Measurements from ENCODE around the gene COPE.

The COPE gene

DNA sequence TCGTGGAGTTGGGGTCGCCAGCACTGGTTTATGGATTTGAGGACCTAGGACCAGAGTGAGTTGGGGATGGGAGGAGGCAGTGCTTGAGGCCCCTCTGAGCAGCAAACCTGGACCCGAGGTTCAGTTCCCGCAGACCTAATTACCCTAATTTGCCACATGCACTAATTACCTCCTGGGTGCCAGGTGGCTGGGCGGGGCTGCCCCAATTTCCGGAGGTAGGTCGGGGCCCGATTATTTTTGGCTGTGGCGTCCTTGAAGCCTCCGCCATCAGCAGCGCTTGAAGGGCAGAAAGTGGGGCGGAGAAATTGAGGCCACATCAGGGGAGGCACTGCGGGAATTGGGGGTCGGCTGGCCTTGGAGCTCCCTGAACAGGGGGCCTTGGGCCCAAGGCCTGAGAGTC lies 27.7 kb upstream of the COPE start:
- Histone ChIP-seq H3K27ac (no peak overlapping the region), H3K4me3 (no peak overlapping the region)
- no peak for DNase-seq (ENCODE audit: low spot score)
- TF ChIP-seq, protein P1, sequence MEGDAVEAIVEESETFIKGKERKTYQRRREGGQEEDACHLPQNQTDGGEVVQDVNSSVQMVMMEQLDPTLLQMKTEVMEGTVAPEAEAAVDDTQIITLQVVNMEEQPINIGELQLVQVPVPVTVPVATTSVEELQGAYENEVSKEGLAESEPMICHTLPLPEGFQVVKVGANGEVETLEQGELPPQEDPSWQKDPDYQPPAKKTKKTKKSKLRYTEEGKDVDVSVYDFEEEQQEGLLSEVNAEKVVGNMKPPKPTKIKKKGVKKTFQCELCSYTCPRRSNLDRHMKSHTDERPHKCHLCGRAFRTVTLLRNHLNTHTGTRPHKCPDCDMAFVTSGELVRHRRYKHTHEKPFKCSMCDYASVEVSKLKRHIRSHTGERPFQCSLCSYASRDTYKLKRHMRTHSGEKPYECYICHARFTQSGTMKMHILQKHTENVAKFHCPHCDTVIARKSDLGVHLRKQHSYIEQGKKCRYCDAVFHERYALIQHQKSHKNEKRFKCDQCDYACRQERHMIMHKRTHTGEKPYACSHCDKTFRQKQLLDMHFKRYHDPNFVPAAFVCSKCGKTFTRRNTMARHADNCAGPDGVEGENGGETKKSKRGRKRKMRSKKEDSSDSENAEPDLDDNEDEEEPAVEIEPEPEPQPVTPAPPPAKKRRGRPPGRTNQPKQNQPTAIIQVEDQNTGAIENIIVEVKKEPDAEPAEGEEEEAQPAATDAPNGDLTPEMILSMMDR (IDR thresholded peaks at IDR 0.05) = no peak

DNA sequence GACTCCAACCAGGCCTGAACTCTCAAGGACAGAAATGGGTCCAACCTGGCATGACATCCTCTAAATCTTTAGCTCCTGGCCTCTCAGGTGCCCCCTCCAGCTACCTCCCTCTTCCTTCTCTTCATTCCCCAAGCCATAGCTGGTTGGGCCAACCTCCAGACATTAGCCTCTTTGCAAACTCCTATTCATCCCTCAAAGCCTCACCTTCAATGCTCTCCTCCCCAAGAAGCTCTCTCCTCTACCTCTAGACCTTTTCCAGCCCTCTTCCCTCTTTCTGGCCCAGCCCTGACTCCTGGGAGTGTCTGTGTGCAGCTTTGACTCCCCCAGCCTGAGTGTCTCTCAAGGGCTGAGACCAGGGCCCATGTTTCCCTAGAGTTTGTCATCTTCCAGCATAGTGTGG lies 27.1 kb upstream of the COPE start:
- Histone ChIP-seq H3K4me3 (no peak overlapping the region), H3K27ac (no peak overlapping the region)
- TF ChIP-seq, protein P1 (IDR thresholded peaks at IDR 0.05) = no peak
- no peak for DNase-seq (ENCODE audit: low spot score)

DNA sequence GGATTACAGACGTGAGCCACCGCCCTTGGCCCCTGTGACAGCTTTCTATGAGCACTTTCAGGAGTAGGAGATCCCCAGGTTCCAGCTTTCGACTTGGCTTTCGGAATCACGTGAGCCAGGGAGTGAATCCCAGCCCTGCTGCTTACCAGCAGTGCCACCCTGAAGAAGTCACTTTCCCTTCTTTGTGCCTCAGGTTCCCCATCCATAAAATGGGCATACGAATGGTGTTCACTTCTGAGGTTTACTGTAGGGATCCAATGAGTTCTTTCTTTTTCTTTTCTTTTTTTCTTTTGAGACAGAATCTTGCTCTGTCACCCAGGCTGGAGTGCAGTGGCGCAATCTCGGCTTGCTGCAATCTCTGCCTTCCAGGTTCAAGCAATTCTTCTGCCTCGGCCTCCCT lies 26.1 kb upstream of the COPE start:
- TF ChIP-seq, protein P1 (IDR thresholded peaks at IDR 0.05) = no peak
- no peak overlapping the region for H3K27ac ChIP-seq

DNA sequence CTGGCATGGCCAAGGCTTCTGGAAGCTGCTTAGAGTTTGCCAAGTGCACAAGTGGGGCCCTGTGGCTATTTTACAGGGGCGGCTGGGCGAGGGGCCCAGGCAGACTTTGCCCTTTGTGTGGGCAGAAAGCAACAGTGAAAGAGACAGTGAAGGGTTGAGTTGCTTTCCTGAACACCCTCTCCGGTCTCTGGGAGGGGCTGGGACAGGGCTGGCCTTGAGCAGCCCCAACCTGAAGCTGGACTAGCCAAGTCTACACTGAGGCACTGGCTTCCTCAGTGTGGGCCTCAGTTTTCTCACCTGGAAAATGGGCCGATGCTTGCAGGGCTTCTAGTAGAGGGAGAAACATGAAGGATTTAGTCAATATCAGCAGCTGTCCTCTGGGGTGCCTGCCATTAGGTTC lies 24.3 kb upstream of the COPE start:
- TF ChIP-seq, protein P1 (IDR thresholded peaks at IDR 0.05) = no peak
- Histone ChIP-seq H3K4me3 (no peak overlapping the region), H3K27ac (no peak overlapping the region)
- DNase-seq (ENCODE audit: low spot score) = no peak

More for the DNA sequence above, 26.1 kb upstream of the COPE start:
- H3K4me3 ChIP-seq = no peak overlapping the region
- no peak for DNase-seq (ENCODE audit: low spot score)

DNA sequence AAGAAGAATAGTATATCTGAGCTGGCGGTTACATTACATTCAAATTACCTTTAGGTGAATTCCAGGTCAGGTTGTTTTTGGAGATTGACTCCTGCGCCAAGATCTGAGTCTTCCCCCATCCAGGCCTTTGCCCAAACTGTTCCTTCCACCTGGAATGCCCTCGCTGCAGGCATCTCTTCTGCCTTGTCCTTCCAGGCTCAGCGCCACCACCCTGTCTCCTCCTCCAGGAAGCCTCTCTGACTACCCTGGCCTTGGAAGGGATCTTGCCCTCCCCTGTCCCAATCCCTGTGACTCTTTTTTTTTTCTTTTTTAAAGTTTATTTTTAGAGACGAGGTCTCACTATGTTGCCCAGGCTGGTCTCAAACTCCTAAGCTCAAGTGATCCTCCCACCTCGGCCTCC lies 23.5 kb upstream of the COPE start:
- DNase-seq (ENCODE audit: low spot score) = no peak
- TF ChIP-seq, protein P1 (IDR thresholded peaks at IDR 0.05) = no peak
- H3K4me3 ChIP-seq = no peak overlapping the region
- no peak overlapping the region for H3K27ac ChIP-seq

DNA sequence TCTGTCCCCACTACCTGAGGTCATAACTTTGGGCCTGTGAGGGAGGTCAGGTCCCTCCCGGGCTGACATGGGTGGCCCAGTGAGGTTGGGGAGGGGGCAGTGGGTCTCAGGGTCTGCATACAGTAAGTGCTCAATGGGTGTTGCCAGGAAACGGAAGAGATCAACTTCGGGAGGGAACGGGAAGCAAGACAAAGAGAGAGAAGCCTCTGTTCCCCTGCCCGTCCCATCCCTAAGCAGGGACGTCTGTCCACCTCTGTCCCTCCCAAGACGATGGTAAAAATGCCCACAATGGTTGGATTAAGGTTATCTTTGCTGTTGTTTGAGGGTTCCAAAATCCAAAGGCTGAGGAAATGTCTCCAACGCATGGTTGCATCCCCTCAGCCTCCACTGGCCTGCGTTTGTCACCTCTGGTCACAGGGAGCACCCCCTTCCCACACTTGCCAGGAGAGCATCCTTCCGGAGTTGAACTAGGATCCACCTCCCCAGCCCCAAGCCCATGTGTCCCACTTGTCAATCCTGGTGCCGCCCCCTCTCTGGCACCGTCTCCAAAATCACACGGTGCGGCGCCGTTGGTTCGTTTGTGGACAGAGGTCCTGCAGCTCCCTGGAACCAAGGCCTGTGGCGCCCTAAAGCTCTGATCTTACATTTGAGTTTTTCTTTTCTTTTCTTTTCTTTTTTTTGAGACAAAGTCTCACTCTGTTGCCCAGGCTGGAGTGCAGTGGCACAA lies 22.6 kb upstream of the COPE start:
- no peak for DNase-seq (ENCODE audit: low spot score)
- TF ChIP-seq, protein P1 (IDR thresholded peaks at IDR 0.05) = no peak
- Histone ChIP-seq H3K27ac (peak overlapping the region in 1 of 2 donors; percentile 80), H3K4me3 (peak overlapping the region; percentile 80)

Data from coronary artery (tissue), 2 donors.